Breast epithelium (tissue), 4 donors: ENCODE data around the gene LPCAT3. TPM values are rescaled to one million over a fixed set of nuclear protein-coding genes. Genes with fewer than 3 reads are reported as not detected.
A peak's percentile ranks its signal among the peaks of the same experiment; 100 is the strongest.

ENCODE experiments used
- DNase-seq, 2 donors: peaks; one replicate each; pipeline ENCODE4 v3.0.0-alpha.2; 2019; ENCODE audit warnings: low spot score in 2 of 2
- H3K27ac ChIP-seq, 2 donors: fragments of 200-600 bp; sonication (generic) in 1 of 2; one replicate each; pipeline ENCODE4 v1.5.1; 2016 to 2019; ENCODE audit warnings: mild to moderate bottlenecking in 1 of 2
- H3K27me3 ChIP-seq, 2 donors: fragments of 200-600 bp; sonication (generic) in 1 of 2; one replicate each; pipeline versions ENCODE4 v1.5.1 to v1.6.0; 2017 to 2019; ENCODE audit warnings: control low read depth in 1 of 2, mild to moderate bottlenecking in 1 of 2
- H3K36me3 ChIP-seq: fragments of 200-600 bp; one replicate; pipeline ENCODE4 v1.5.1; 2019
- H3K4me1 ChIP-seq, 2 donors: fragments of 200-600 bp; sonication (generic); one replicate each; pipeline ENCODE4 v1.5.1; 2016 to 2019; ENCODE audit warnings: control low read depth in 1 of 2
- H3K4me3 ChIP-seq, 3 donors: fragments of 200-600 bp; sonication (generic); 1 replicate in 2 of 3; 2 replicates in 1 of 3; pipeline ENCODE4 v1.5.1; 2016 to 2019; ENCODE audit warnings: mild to moderate bottlenecking in 3 of 3, moderate library complexity in 2 of 3
- H3K9me3 ChIP-seq, 2 donors: fragments of 200-600 bp; sonication (generic) in 1 of 2; one replicate each; pipeline ENCODE4 v1.5.1; 2016 to 2019; ENCODE audit warnings: control low read depth in 1 of 2
- CTCF ChIP-seq, 3 donors: fragments of 450-650 bp; IDR thresholded peaks; one replicate each; pipeline ENCODE4 v1.5.1; 2016 to 2017; ENCODE audit warnings: antibody characterized with exemption in 3 of 3, mild to moderate bottlenecking in 3 of 3, moderate library complexity in 3 of 3
- POLR2A ChIP-seq: fragments of 450-650 bp; IDR thresholded peaks from one replicate; pipeline ENCODE4 v1.6.1; 2016; ENCODE audit warnings: antibody characterized with exemption, mild to moderate bottlenecking, moderate library complexity
- POLR2AphosphoS5 ChIP-seq, 3 donors: sonication (generic); formaldehyde crosslinking; IDR thresholded peaks; one replicate each; pipeline ENCODE4 v1.6.1; 2017; ENCODE audit warnings: antibody characterized with exemption in 3 of 3
- intact Hi-C: fragments of 100-400 bp; cut with DNase I; formaldehyde crosslinking; loops from one replicate; pipeline ENCODE4 v1.15.1; 2023; ENCODE audit warnings: low total_unique reads
- total RNA-seq, 3 donors: library from RNA; depleted of rRNA; stranded (reverse); fragments of >200 nt; gene quantifications; one replicate each; pipeline ENCODE4 v1.1.0, GENCODE V29; 2016

LPCAT3 gene
- total RNA-seq, 3 donors from 2014 or later, result 28.3 to 67.5 (median 63.7) TPM

- peak in 1 of 2 donors; percentile 67 for DNase-seq
- TF ChIP-seq POLR2A (no peak), POLR2AphosphoS5 (IDR thresholded peaks at IDR 0.05) (no peak), CTCF (IDR thresholded peaks at IDR 0.05) (no peak)
- peak overlapping the region; percentile 81 to 99 for H3K27ac ChIP-seq
Observed at GRCh38 chr12:6934110-6934509, 84.2 kb downstream of the LPCAT3 start.

GRCh38 chr12:6932766-6933165, 85.5 kb downstream of the LPCAT3 start:
- no peaks in the 10 kb centered on the region for H3K9me3 ChIP-seq
- H3K4me1 ChIP-seq, result peaks cover 0 to 42% of the 10 kb centered on the region in 2 donors
- intact Hi-C loops, result no loop called here
- no peak overlapping the region for H3K4me3 ChIP-seq
- no peaks in the 10 kb centered on the region for H3K27me3 ChIP-seq
- H3K27ac ChIP-seq, result peak overlapping the region; percentile 81 to 99
- H3K36me3 ChIP-seq, result no peaks in the 10 kb centered on the region
- TF ChIP-seq CTCF (IDR thresholded peaks at IDR 0.05) (no peak), POLR2AphosphoS5 (IDR thresholded peaks at IDR 0.05) (no peak), POLR2A (no peak)
- no peak for DNase-seq

More at GRCh38 chr12:6934110-6934509, 84.2 kb downstream of the LPCAT3 start:
- no peaks in the 10 kb centered on the region for H3K9me3 ChIP-seq
- no peaks in the 10 kb centered on the region for H3K36me3 ChIP-seq
- H3K27me3 ChIP-seq, result no peaks in the 10 kb centered on the region
- H3K4me1 ChIP-seq, result peaks cover 8 to 50% of the 10 kb centered on the region in 2 donors
- intact Hi-C loops, result no loop called here
- peak overlapping the region in 2 of 3 donors; percentile 3 to 9 for H3K4me3 ChIP-seq

GRCh38 chr12:6929466-6930452, 88.5 kb downstream of the LPCAT3 start:
- H3K27ac ChIP-seq, result peak overlapping the region; percentile 99
- peaks cover 7 to 52% of the 10 kb centered on the region in 2 donors for H3K4me1 ChIP-seq
- H3K9me3 ChIP-seq, result no peaks in the 10 kb centered on the region
- H3K4me3 ChIP-seq, result peak overlapping the region; percentile 94 to 96 (median 95)
- no peaks in the 10 kb centered on the region for H3K27me3 ChIP-seq
- H3K36me3 ChIP-seq, result no peaks in the 10 kb centered on the region
- DNase-seq, result no peak
- intact Hi-C loops, result no loop called here
- TF ChIP-seq POLR2A (peak; percentile 15), CTCF (IDR thresholded peaks at IDR 0.05) (no peak), POLR2AphosphoS5 (IDR thresholded peaks at IDR 0.05) (no peak)

- H3K36me3 ChIP-seq, result no peaks in the 10 kb centered on the region
- H3K9me3 ChIP-seq, result no peaks in the 10 kb centered on the region
- no peaks in the 10 kb centered on the region for H3K27me3 ChIP-seq
- no peak for TF ChIP-seq CTCF (IDR thresholded peaks at IDR 0.05)
- peak in 1 of 3 donors; percentile 10 for TF ChIP-seq POLR2AphosphoS5 (IDR thresholded peaks at IDR 0.05)
- peak overlapping the region; percentile 99 for H3K27ac ChIP-seq
- H3K4me3 ChIP-seq, result peak overlapping the region; percentile 94 to 96 (median 95)
- no peak for DNase-seq
- intact Hi-C loops, result no loop called here
- peaks cover 11 to 47% of the 10 kb centered on the region in 2 donors for H3K4me1 ChIP-seq
Observed at GRCh38 chr12:6928703-6929407, 89.4 kb downstream of the LPCAT3 start.
